Liver (tissue), 10 donors: Measurements from ENCODE around the gene CDKN2B-AS1. TPM values are rescaled to one million over a fixed set of nuclear protein-coding genes. Genes with fewer than 3 reads are reported as not detected.

ENCODE experiments used
- DNase-seq: peaks from one replicate; pipeline ENCODE4 v3.0.0-alpha.2; 2017; ENCODE audit warnings: low spot score
- H3K27ac ChIP-seq, 2 donors: one replicate each; pipeline ENCODE4 v1.7.0; 2013; ENCODE audit warnings: inconsistent platforms in 2 of 2, low read length in 2 of 2, control low read depth in 1 of 2, low read depth in 1 of 2, mild to moderate bottlenecking in 1 of 2
- H3K27me3 ChIP-seq, 4 donors: one replicate each; pipeline versions ENCODE4 v1.6.1 to v1.7.0; 2013; ENCODE audit warnings: low read length in 3 of 4, inconsistent platforms in 1 of 4, mild to moderate bottlenecking in 1 of 4, moderate library complexity in 1 of 4; ENCODE audit not compliant: control insufficient read depth in 4 of 4, insufficient read depth in 4 of 4
- H3K36me3 ChIP-seq, 4 donors: one replicate each; pipeline versions ENCODE4 v1.6.1 to v1.7.0; 2013; ENCODE audit warnings: low read length in 3 of 4, mild to moderate bottlenecking in 3 of 4, low read depth in 1 of 4, moderate library complexity in 1 of 4; ENCODE audit not compliant: control insufficient read depth in 4 of 4, insufficient read depth in 3 of 4
- H3K4me1 ChIP-seq, 4 donors: one replicate each; pipeline versions ENCODE4 v1.6.1 to v1.7.0; 2013; ENCODE audit warnings: low read length in 3 of 4, mild to moderate bottlenecking in 3 of 4, moderate library complexity in 1 of 4; ENCODE audit not compliant: control insufficient read depth in 4 of 4, insufficient read depth in 4 of 4
- H3K4me3 ChIP-seq, 3 donors: one replicate each; pipeline versions ENCODE4 v1.6.1 to v1.7.0; 2013; ENCODE audit warnings: low read length in 3 of 3, control low read depth in 1 of 3, low read depth in 1 of 3, mild to moderate bottlenecking in 1 of 3
- H3K9ac ChIP-seq, 2 donors: one replicate each; pipeline ENCODE4 v1.7.0; 2013; ENCODE audit warnings: low read length in 2 of 2, mild to moderate bottlenecking in 2 of 2, moderate library complexity in 2 of 2, control low read depth in 1 of 2, low read depth in 1 of 2
- H3K9me3 ChIP-seq, 4 donors: one replicate each; pipeline versions ENCODE4 v1.6.1 to v1.7.0; 2013; ENCODE audit warnings: low read length in 3 of 4; ENCODE audit not compliant: control insufficient read depth in 4 of 4
- ATF3 ChIP-seq: IDR thresholded peaks from 2 replicates; pipeline ENCODE4 v1.6.1; 2016; ENCODE audit warnings: antibody characterized with exemption
- FOXA1 ChIP-seq: IDR thresholded peaks from 2 replicates; pipeline ENCODE4 v1.6.1; 2016; ENCODE audit warnings: antibody characterized with exemption
- FOXA2 ChIP-seq: IDR thresholded peaks from 2 replicates; pipeline ENCODE4 v1.6.1; 2016; ENCODE audit warnings: antibody characterized with exemption
- GABPA ChIP-seq, 2 donors: IDR thresholded peaks in 1 of 2; conservative IDR thresholded peaks in 1 of 2; 2 replicates each; pipeline ENCODE4 v1.6.1; 2016; ENCODE audit warnings: antibody characterized with exemption in 2 of 2, mild to moderate bottlenecking in 1 of 2, moderate library complexity in 1 of 2
- HNF4A ChIP-seq, 2 donors: conservative IDR thresholded peaks; 2 replicates each; pipeline ENCODE4 v1.6.1; 2016; ENCODE audit warnings: antibody characterized with exemption in 2 of 2, mild to moderate bottlenecking in 2 of 2
- MAX ChIP-seq: IDR thresholded peaks from 2 replicates; pipeline ENCODE4 v1.6.1; 2016; ENCODE audit warnings: antibody characterized with exemption
- NR2F2 ChIP-seq: IDR thresholded peaks from 2 replicates; pipeline ENCODE4 v1.6.1; 2016; ENCODE audit warnings: antibody characterized with exemption
- SP1 ChIP-seq: IDR thresholded peaks from 2 replicates; pipeline ENCODE4 v1.6.1; 2018; ENCODE audit warnings: antibody characterized with exemption, mild to moderate bottlenecking
- YY1 ChIP-seq: IDR thresholded peaks from 2 replicates; pipeline ENCODE4 v1.6.1; 2016; ENCODE audit warnings: antibody characterized with exemption, mild to moderate bottlenecking
- WGBS: extraction: QIAGEN DNeasy Blood & Tissue Kit; methylation state at CpG from one replicate; pipeline ENCODE4 v1.1.7; 2013; 5-methylcytosine and 5-hydroxymethylcytosine counted together
- polyA plus RNA-seq, 2 donors: library from polyadenylated mRNA; stranded (reverse) in 1 of 2; unstranded in 1 of 2; fragments of 200-250 nt in 1 of 2; fragments of >200 nt in 1 of 2; fragmentation: Nextera tagmentation in 1 of 2; extraction: Ambion mirVana in 1 of 2; gene quantifications; one replicate each; pipeline versions ENCODE4 v1.2.1 to v1.2.3, GENCODE V29; 2013 to 2015
- small RNA-seq: library from RNA; depleted of rRNA; stranded (forward); fragments of <200 nt; gene quantifications from one replicate; pipeline ENCODE3, GENCODE V24; 2014
- total RNA-seq, 2 donors: library from RNA; depleted of rRNA; stranded (reverse); fragments of >200 nt; gene quantifications; one replicate each; pipeline ENCODE4 v1.2.3, GENCODE V29; 2014
- TF ChIP-seq, protein P1 (sequence below): IDR thresholded peaks from 2 replicates; pipeline ENCODE4 v1.6.1; 2016; ENCODE audit warnings: antibody characterized with exemption
- donor health status: healthy.
- donor health status: healthy.
- donor health status: healthy.
- donor health status: healthy.
- donor health status: healthy.

CDKN2B-AS1 gene
- total and polyA plus RNA-seq, 4 donors, result 0.08 to 0.42 TPM; not detected in 2

DNA sequence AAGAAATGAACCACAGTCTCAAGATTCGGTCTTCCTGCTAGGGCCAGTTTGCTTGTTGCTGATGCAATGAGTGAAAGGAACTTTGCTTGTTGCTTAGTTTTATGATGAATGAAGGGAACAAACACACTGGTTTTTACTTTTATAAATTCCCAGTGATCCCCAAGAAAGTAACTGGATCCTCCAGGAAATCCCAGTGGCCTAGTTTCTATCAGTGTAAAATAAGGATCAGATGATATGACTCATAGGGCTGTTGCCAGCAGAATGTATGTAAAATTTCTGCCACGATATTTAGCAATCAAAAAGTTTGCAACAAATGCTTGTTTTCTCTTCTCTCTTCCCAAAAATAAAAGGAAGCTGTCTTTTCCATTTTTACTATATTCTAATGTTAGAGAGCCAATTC is 174.7 kb downstream of the CDKN2B-AS1 start (continued):
- TF ChIP-seq, protein P1, sequence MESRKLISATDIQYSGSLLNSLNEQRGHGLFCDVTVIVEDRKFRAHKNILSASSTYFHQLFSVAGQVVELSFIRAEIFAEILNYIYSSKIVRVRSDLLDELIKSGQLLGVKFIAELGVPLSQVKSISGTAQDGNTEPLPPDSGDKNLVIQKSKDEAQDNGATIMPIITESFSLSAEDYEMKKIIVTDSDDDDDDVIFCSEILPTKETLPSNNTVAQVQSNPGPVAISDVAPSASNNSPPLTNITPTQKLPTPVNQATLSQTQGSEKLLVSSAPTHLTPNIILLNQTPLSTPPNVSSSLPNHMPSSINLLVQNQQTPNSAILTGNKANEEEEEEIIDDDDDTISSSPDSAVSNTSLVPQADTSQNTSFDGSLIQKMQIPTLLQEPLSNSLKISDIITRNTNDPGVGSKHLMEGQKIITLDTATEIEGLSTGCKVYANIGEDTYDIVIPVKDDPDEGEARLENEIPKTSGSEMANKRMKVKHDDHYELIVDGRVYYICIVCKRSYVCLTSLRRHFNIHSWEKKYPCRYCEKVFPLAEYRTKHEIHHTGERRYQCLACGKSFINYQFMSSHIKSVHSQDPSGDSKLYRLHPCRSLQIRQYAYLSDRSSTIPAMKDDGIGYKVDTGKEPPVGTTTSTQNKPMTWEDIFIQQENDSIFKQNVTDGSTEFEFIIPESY, result no peak
- TF ChIP-seq SP1 (no peak), YY1 (no peak), NR2F2 (no peak), FOXA1 (no peak), ATF3 (no peak), GABPA (IDR thresholded peaks at IDR 0.05 in 1 of 2, conservative IDR thresholded peaks at IDR 0.05 in 1 of 2) (no peak), MAX (no peak), HNF4A (conservative IDR thresholded peaks at IDR 0.05) (no peak)

- Histone ChIP-seq H3K9ac (no peak overlapping the region), H3K27ac (no peak overlapping the region), H3K4me1 (peaks cover 0 to 6% (median 4%) of the 10 kb centered on the region in 4 donors), H3K4me3 (no peak overlapping the region), H3K9me3 (no peaks in the 10 kb centered on the region), H3K36me3 (no peaks in the 10 kb centered on the region), H3K27me3 (peaks cover 0 to 3% (median 0%) of the 10 kb centered on the region in 4 donors)
- no peak for DNase-seq
- 60% methylated on average over 1 of the region's 1 CpG for WGBS
- TF ChIP-seq FOXA1 (peak; percentile 76), HNF4A (conservative IDR thresholded peaks at IDR 0.05) (peak in 1 of 2 donors; percentile 15), NR2F2 (no peak), FOXA2 (peak; percentile 84)
Observed at GRCh38 chr9:22169727-22170503, 175.3 kb downstream of the CDKN2B-AS1 start.

Small RNA genes within 50 kb of the gene (small RNA-seq; reads per million reads assigned to genes)
- gene RF01909, result not detected
- not detected for gene RF02045

Other genes with a start within 250 kb of the CDKN2B-AS1 start
- gene MTAP, start 192.2 kb upstream of the CDKN2B-AS1 start, total RNA-seq, result 10 to 100 TPM; 12.9 to 17.7 TPM
- gene MTAP, start 192.2 kb upstream of the CDKN2B-AS1 start, polyA plus RNA-seq, result 10 to 100 TPM in 1 of 2 donors, 1 to 10 TPM in 1; 8.6 to 12.2 TPM
- gene CDKN2A, start 399 bp upstream of the CDKN2B-AS1 start, total RNA-seq, result under 1 TPM; 0.23 to 0.33 TPM
- gene CDKN2A, start 399 bp upstream of the CDKN2B-AS1 start, polyA plus RNA-seq, result under 1 TPM; 0.52 to 0.76 TPM
- gene CDKN2B, start 14.5 kb downstream of the CDKN2B-AS1 start, total RNA-seq, result 1 to 10 TPM in 1 of 2 donors, under 1 TPM in 1; 0.33 to 1.3 TPM
- under 1 TPM; 0.32 to 0.75 TPM for gene CDKN2B, start 14.5 kb downstream of the CDKN2B-AS1 start, polyA plus RNA-seq